AG04450 (cell line): ENCODE results near the gene PCIF1. TPM values are rescaled to one million over a fixed set of nuclear protein-coding genes. Genes with fewer than 3 reads are reported as not detected.

Experiments
- CTCF ChIA-PET: fragments of 300-600, 350-600 bp; formaldehyde crosslinking; extraction: SDS; loops from one replicate; lab custom pipeline; 2022; ENCODE audit warnings: antibody characterized with exemption, inconsistent platforms; lab: Charles Lee
- POLR2A ChIA-PET: fragments of 350-600 bp; formaldehyde crosslinking; extraction: SDS; loops from one replicate; lab custom pipeline; 2021; ENCODE audit warnings: antibody characterized with exemption, inconsistent platforms; lab: Yijun Ruan, JAX
- DNase-seq: peaks from one replicate; pipeline ENCODE4 v3.0.0-alpha.2; 2011; ENCODE audit warnings: low read depth, low spot score
- H3K27ac ChIP-seq: one replicate; pipeline ENCODE4 v1.5.1; 2012; ENCODE audit warnings: low read depth, low read length, control low read depth
- H3K27me3 ChIP-seq: one replicate; pipeline ENCODE4 v1.6.0; 2012; ENCODE audit warnings: low read length; ENCODE audit not compliant: control insufficient read depth, insufficient read depth
- H3K4me3 ChIP-seq: 2 replicates; pipeline ENCODE4 v1.5.1; 2011; ENCODE audit warnings: mild to moderate bottlenecking, low read depth, low read length, control low read depth
- H3K9me3 ChIP-seq: 2 replicates; pipeline ENCODE4 v1.5.1; 2012; ENCODE audit warnings: low read length; ENCODE audit not compliant: control insufficient read depth, insufficient read depth
- CTCF ChIP-seq: IDR thresholded peaks from 2 replicates; pipeline ENCODE4 v1.5.1; 2011; ENCODE audit warnings: low read depth, low read length, control low read depth, inconsistent platforms
- polyA plus RNA-seq: library from polyadenylated mRNA; depleted of rRNA; stranded (reverse); fragments of >200 nt; gene quantifications from 2 replicates; pipeline ENCODE4 v1.2.3, GENCODE V29; 2011

Gene PCIF1
- polyA plus RNA-seq, 1 experiment = 11.5 TPM

- Histone ChIP-seq H3K27ac (no peak overlapping the region), H3K9me3 (no peaks in the 10 kb centered on the region; the same call in 1 of the 2 replicates), H3K4me3 (no peak overlapping the region), H3K27me3 (no peaks in the 10 kb centered on the region)
- DNase-seq = no peak
- no peak for TF ChIP-seq CTCF
- ChIA-PET CTCF (interaction anchor here (0.5 to 2.7 kb wide), 4 partner anchors 13 to 145 kb away, joined by 3 to 9 read pairs (median 4); no protein-coding TSS in a partner anchor), POLR2A (interaction anchor here (1.6 kb wide), 1 partner anchor 10 kb away, joined by 10 read pairs; the partner anchor contains the start of gene PCIF1)
Measured at GRCh38 chr20:45944151-45944964, 9.9 kb downstream of the PCIF1 start.

GRCh38 chr20:45944965-45945677, 10.6 kb downstream of the PCIF1 start:
- H3K4me3 ChIP-seq = no peak overlapping the region
- CTCF ChIA-PET = interaction anchor here (2.7 kb wide), 1 partner anchor 24 kb away, joined by 9 read pairs; no protein-coding TSS in a partner anchor
- no peak for TF ChIP-seq CTCF
- no peaks in the 10 kb centered on the region; the same call in 1 of the 2 replicates for H3K9me3 ChIP-seq
- no peaks in the 10 kb centered on the region for H3K27me3 ChIP-seq
- H3K27ac ChIP-seq = no peak overlapping the region
- POLR2A ChIA-PET = interaction anchor here (1.6 kb wide), 1 partner anchor 11 kb away, joined by 10 read pairs; the partner anchor contains the start of gene PCIF1
- no peak for DNase-seq

GRCh38 chr20:45945678-45946148, 11.2 kb downstream of the PCIF1 start:
- Histone ChIP-seq H3K27me3 (no peaks in the 10 kb centered on the region), H3K4me3 (no peak overlapping the region), H3K9me3 (no peaks in the 10 kb centered on the region; the same call in 1 of the 2 replicates), H3K27ac (no peak overlapping the region)
- POLR2A ChIA-PET = interaction anchor here (5.6 kb wide), 1 partner anchor 10 kb away, joined by 43 read pairs; the partner anchor contains the start of gene PCIF1
- CTCF ChIA-PET = interaction anchor here (2.7 kb wide), 1 partner anchor 24 kb away, joined by 9 read pairs; no protein-coding TSS in a partner anchor
- TF ChIP-seq CTCF = no peak
- DNase-seq = no peak

- peak overlapping the region; percentile 2 for H3K27ac ChIP-seq
- no peak overlapping the region for H3K4me3 ChIP-seq
- ChIA-PET POLR2A (interaction anchor here (5.6 kb wide), 1 partner anchor 10 kb away, joined by 43 read pairs; the partner anchor contains the start of gene PCIF1), CTCF (interaction anchor here (1.0 to 2.7 kb wide), 2 partner anchors 23 to 148 kb away, joined by 3 to 9 read pairs; no protein-coding TSS in a partner anchor)
- DNase-seq = no peak
- no peaks in the 10 kb centered on the region; the same call in 1 of the 2 replicates for H3K9me3 ChIP-seq
- no peaks in the 10 kb centered on the region for H3K27me3 ChIP-seq
- no peak for TF ChIP-seq CTCF
Measured at GRCh38 chr20:45946149-45946970, 11.9 kb downstream of the PCIF1 start.
